IMR-90 (cell line): ENCODE data around the gene USP32. TPM values are rescaled to one million over a fixed set of nuclear protein-coding genes. Genes with fewer than 3 reads are reported as not detected.

Experiments
- ATAC-seq: fragments of 200-7000 bp; cut with Tn5 transposase; 2 replicates; pipeline ENCODE4 v1.9.1; 2020; ENCODE audit warnings: low read depth, mild to moderate bottlenecking, moderate library complexity
- BruUV-seq: library from RNA; stranded (reverse); fragments of 400-500 nt; replicated peaks from 2 replicates; lab custom pipeline; 2021; lab: Mats Ljungman, UMichigan
- CTCF ChIA-PET: fragments of 300-600 bp; formaldehyde crosslinking; extraction: SDS; loops from one replicate; lab custom pipeline; 2021; ENCODE audit warnings: antibody characterized with exemption; lab: Yijun Ruan, JAX
- POLR2A ChIA-PET: fragments of 300-600 bp; sonication (Branson Sonifier 250); formaldehyde crosslinking; loops from one replicate; lab custom pipeline; 2022; ENCODE audit warnings: antibody characterized with exemption; ENCODE audit not compliant: unreplicated experiment; lab: Charles Lee
- DNase-seq: peaks from one replicate; pipeline ENCODE4 v3.0.0; 2013
- H2AFZ ChIP-seq: replicated peaks from 2 replicates; pipeline ENCODE3; 2013; ENCODE audit warnings: low read length, mild to moderate bottlenecking; ENCODE audit not compliant: poor library complexity
- H2AK5ac ChIP-seq: 2 replicates; pipeline ENCODE4 v1.6.1; 2013; ENCODE audit warnings: low read depth, low read length, inconsistent platforms
- H2AK9ac ChIP-seq: replicated peaks from 2 replicates; pipeline ENCODE3; 2013; ENCODE audit warnings: mild to moderate bottlenecking, low read depth, low read length, moderate library complexity; ENCODE audit not compliant: poor library complexity
- H2BK120ac ChIP-seq: 2 replicates; pipeline ENCODE4 v1.6.1; 2013; ENCODE audit warnings: low read depth, low read length, inconsistent platforms
- H2BK15ac ChIP-seq: 3 replicates; pipeline ENCODE4 v1.6.1; 2013; ENCODE audit warnings: low read depth, low read length, inconsistent platforms
- H2BK20ac ChIP-seq: 2 replicates; pipeline ENCODE4 v1.6.1; 2013; ENCODE audit warnings: low read depth, mild to moderate bottlenecking, inconsistent platforms, low read length, moderate library complexity
- H2BK5ac ChIP-seq: 2 replicates; pipeline ENCODE4 v1.6.1; 2013; ENCODE audit warnings: mild to moderate bottlenecking, low read depth, low read length, inconsistent platforms; ENCODE audit not compliant: poor library complexity, severe bottlenecking
- H3K14ac ChIP-seq: replicated peaks from 2 replicates; pipeline ENCODE4 v1.6.1; 2013; ENCODE audit warnings: low read depth, low read length, inconsistent platforms
- H3K18ac ChIP-seq: 2 replicates; pipeline ENCODE4 v1.6.1; 2013; ENCODE audit warnings: low read depth, low read length, control low read depth
- H3K23ac ChIP-seq: 2 replicates; pipeline ENCODE4 v1.6.1; 2013; ENCODE audit warnings: low read depth, low read length, inconsistent platforms
- H3K27ac ChIP-seq: 2 replicates; pipeline ENCODE4 v1.5.1; 2013; ENCODE audit warnings: mild to moderate bottlenecking, control low read depth, low read length; ENCODE audit not compliant: insufficient read depth
- H3K27me3 ChIP-seq: 2 replicates; pipeline ENCODE4 v1.6.1; 2013; ENCODE audit warnings: low read length; ENCODE audit not compliant: control insufficient read depth, insufficient read depth
- H3K36me3 ChIP-seq: 2 replicates; pipeline ENCODE4 v1.6.1; 2013; ENCODE audit warnings: low read length, mixed read lengths; ENCODE audit not compliant: control insufficient read depth, insufficient read depth
- H3K4ac ChIP-seq: 2 replicates; pipeline ENCODE4 v1.6.1; 2013; ENCODE audit warnings: low read depth, low read length, inconsistent platforms
- H3K4me1 ChIP-seq: 2 replicates; pipeline ENCODE4 v1.6.1; 2013; ENCODE audit warnings: low read length, mixed read lengths; ENCODE audit not compliant: control insufficient read depth, insufficient read depth
- H3K4me2 ChIP-seq: 2 replicates; pipeline ENCODE4 v1.6.1; 2013; ENCODE audit warnings: low read depth, mild to moderate bottlenecking, control low read depth, low read length, moderate library complexity
- H3K4me3 ChIP-seq: 2 replicates; pipeline ENCODE4 v1.5.1; 2013; ENCODE audit warnings: low read depth, mild to moderate bottlenecking, control low read depth, low read length, moderate library complexity; ENCODE audit not compliant: insufficient read depth
- H3K56ac ChIP-seq: 2 replicates; pipeline ENCODE4 v1.6.1; 2013; ENCODE audit warnings: low read length, inconsistent platforms; ENCODE audit not compliant: insufficient read depth; ENCODE audit errors: extremely low read depth
- H3K79me1 ChIP-seq, 2 experiments: 2 replicates each; pipeline ENCODE4 v1.6.1; 2013; ENCODE audit warnings: low read length in 2 of 2, inconsistent platforms in 1 of 2, low read depth in 1 of 2
- H3K9ac ChIP-seq: 2 replicates; pipeline ENCODE4 v1.6.1; 2013; ENCODE audit warnings: low read depth, low read length, control low read depth
- H3K9me1 ChIP-seq: 2 replicates; pipeline ENCODE4 v1.6.1; 2013; ENCODE audit warnings: low read length, inconsistent platforms; ENCODE audit not compliant: insufficient read depth
- H3K9me3 ChIP-seq: 2 replicates; pipeline ENCODE4 v1.6.1; 2013; ENCODE audit warnings: low read length; ENCODE audit not compliant: control insufficient read depth, insufficient read depth
- H4K20me1 ChIP-seq: 2 replicates; pipeline ENCODE4 v1.6.1; 2013; ENCODE audit warnings: low read length, inconsistent platforms; ENCODE audit not compliant: insufficient read depth
- H4K5ac ChIP-seq: 2 replicates; pipeline ENCODE4 v1.6.1; 2013; ENCODE audit warnings: mild to moderate bottlenecking, low read depth, low read length, control low read depth
- H4K8ac ChIP-seq, 2 experiments: 2 replicates each; pipeline ENCODE4 v1.6.1; 2013; ENCODE audit warnings: low read depth in 2 of 2, low read length in 2 of 2, control low read depth in 1 of 2, inconsistent platforms in 1 of 2
- H4K91ac ChIP-seq: 2 replicates; pipeline ENCODE4 v1.6.1; 2013; ENCODE audit warnings: low read depth, low read length, inconsistent platforms; ENCODE audit not compliant: insufficient read depth
- BHLHE40 ChIP-seq: fragments of 150-350 bp; IDR thresholded peaks from 2 replicates; pipeline ENCODE4 v1.6.1; 2016; ENCODE audit warnings: mild to moderate bottlenecking, low read depth, low read length
- CEBPB ChIP-seq: IDR thresholded peaks from 2 replicates; pipeline ENCODE4 v1.6.1; 2012; ENCODE audit warnings: low read depth, low read length, improper control_type of control experiment
- CHD1 ChIP-seq: IDR thresholded peaks from 2 replicates; pipeline ENCODE4 v1.6.1; 2012; ENCODE audit warnings: low read depth, low read length, improper control_type of control experiment
- CTCF ChIP-seq: conservative IDR thresholded peaks from 2 replicates; pipeline ENCODE4 v1.5.1; 2012; ENCODE audit warnings: mild to moderate bottlenecking, low read depth, low read length, improper control_type of control experiment
- ELK1 ChIP-seq: fragments of 150-350 bp; IDR thresholded peaks from 2 replicates; pipeline ENCODE4 v1.6.1; 2016; ENCODE audit warnings: low read depth, mild to moderate bottlenecking, low read length, moderate library complexity, borderline replicate concordance
- FOS ChIP-seq: fragments of 150-350 bp; IDR thresholded peaks from 2 replicates; pipeline ENCODE4 v1.6.1; 2016; ENCODE audit warnings: low read depth, low read length
- MAFK ChIP-seq: IDR thresholded peaks from 2 replicates; pipeline ENCODE4 v1.6.1; 2012; ENCODE audit warnings: low read depth, low read length, improper control_type of control experiment
- MAZ ChIP-seq: IDR thresholded peaks from 2 replicates; pipeline ENCODE4 v1.6.1; 2012; ENCODE audit warnings: low read depth, mild to moderate bottlenecking, low read length, improper control_type of control experiment, moderate library complexity, borderline replicate concordance
- MXI1 ChIP-seq: IDR thresholded peaks from 2 replicates; pipeline ENCODE4 v1.6.1; 2012; ENCODE audit warnings: low read depth, mild to moderate bottlenecking, low read length, moderate library complexity, borderline replicate concordance
- NFE2L2 ChIP-seq: fragments of 150-350 bp; IDR thresholded peaks from 2 replicates; pipeline ENCODE4 v1.6.1; 2016; ENCODE audit warnings: low read depth, mild to moderate bottlenecking, low read length
- POLR2A ChIP-seq: IDR thresholded peaks from 2 replicates; pipeline ENCODE4 v1.6.1; 2012; ENCODE audit warnings: mild to moderate bottlenecking, low read depth, low read length
- RAD21 ChIP-seq: IDR thresholded peaks from 2 replicates; pipeline ENCODE4 v1.6.1; 2012; ENCODE audit warnings: low read length, improper control_type of control experiment
- RCOR1 ChIP-seq: IDR thresholded peaks from 2 replicates; pipeline ENCODE4 v1.6.1; 2012; ENCODE audit warnings: mild to moderate bottlenecking, low read length, improper control_type of control experiment; ENCODE audit not compliant: insufficient replicate concordance
- RFX5 ChIP-seq: IDR thresholded peaks from 2 replicates; pipeline ENCODE4 v1.8.0; 2012; ENCODE audit warnings: low read depth, mild to moderate bottlenecking, low read length, moderate library complexity
- SMC3 ChIP-seq: fragments of 150-350 bp; IDR thresholded peaks from 2 replicates; pipeline ENCODE4 v1.6.1; 2016; ENCODE audit warnings: low read depth, mild to moderate bottlenecking, antibody characterized with exemption, low read length, moderate library complexity
- USF2 ChIP-seq: fragments of 150-350 bp; IDR thresholded peaks from 2 replicates; pipeline ENCODE4 v1.6.1; 2017; ENCODE audit warnings: mild to moderate bottlenecking, antibody characterized with exemption, low read length, low read depth
- WGBS, 2 experiments: methylation state at CpG; one replicate each; pipeline versions ENCODE4 v1.1.5 to v1.1.7; 2013; ENCODE audit warnings: missing lambda C conversion rate in 2 of 2; ENCODE audit not compliant: insufficient read length in 1 of 2; ENCODE audit errors: extremely low coverage in 2 of 2; 5-methylcytosine and 5-hydroxymethylcytosine counted together
- dilution Hi-C: fragments of 300-500 bp; cut with HindIII; formaldehyde crosslinking; loops from one replicate; pipeline ENCODE4 v1.14.3; 2018; ENCODE audit warnings: low sequenced_read_pairs; ENCODE audit not compliant: unreplicated experiment
- in situ Hi-C: fragments of 300-500 bp; cut with MboI; formaldehyde crosslinking; loops from 3 replicates; pipeline ENCODE4 v1.14.3; 2019; ENCODE audit warnings: low sequenced_read_pairs, inconsistent platforms, mixed read lengths
- intact Hi-C: fragments of 100-400 bp; cut with micrococcal nuclease; formaldehyde crosslinking; loops from 2 replicates; pipeline ENCODE4 v1.10.0; 2022
- polyA plus RNA-seq, 3 experiments: library from polyadenylated mRNA; depleted of rRNA; stranded (reverse); fragments of >200 nt; gene quantifications; 2 replicates each; pipeline ENCODE4 v1.2.3, GENCODE V29; 2012; ENCODE audit warnings: low replicate concordance in 1 of 3
- total RNA-seq: library from RNA; depleted of rRNA; stranded (reverse); fragments of >200 nt; gene quantifications from 2 replicates; pipeline ENCODE4 v1.2.3, GENCODE V29; 2012

The USP32 gene
- total and polyA plus RNA-seq, 2 of the 4 experiments (the other 2 are of a cell fraction), result 16.8 to 46.8 TPM

- Histone ChIP-seq H2AK9ac (no peak overlapping the region), H4K91ac (no peak overlapping the region), H3K27me3 (no peaks in the 10 kb centered on the region), H2AK5ac (no peak overlapping the region), H2BK5ac (no peak overlapping the region), H3K79me1 (peaks cover 33 to 61% of the 10 kb centered on the region in 2 experiments; a peak in 3 of 4 replicates), H3K56ac (no peak overlapping the region), H3K4me2 (no peak overlapping the region), H2BK20ac (no peak overlapping the region), H3K4me3 (no peak overlapping the region), H3K9me1 (peaks cover 5% of the 10 kb centered on the region; the same call in 1 of the 2 replicates), H3K4me1 (no peaks in the 10 kb centered on the region), H4K20me1 (peaks cover 8% of the 10 kb centered on the region), H3K18ac (no peak overlapping the region), H2BK120ac (no peak overlapping the region), H4K5ac (no peak overlapping the region), H3K9me3 (no peaks in the 10 kb centered on the region), H2AFZ (no peak overlapping the region), H3K4ac (no peak overlapping the region), H3K27ac (no peak overlapping the region), H3K9ac (no peak overlapping the region), H3K23ac (no peak overlapping the region), H3K14ac (no peak overlapping the region), H4K8ac (no peak overlapping the region), H2BK15ac (no peak overlapping the region), H3K36me3 (peaks cover 1% of the 10 kb centered on the region; the same call in 1 of the 2 replicates)
- WGBS, 2 experiments, result no CpG with 5 or more reads among the region's 2 CpGs
- CTCF ChIA-PET, result no interaction called here
- ATAC-seq, result no peak
- intact Hi-C loops (no loop called here), dilution Hi-C loops (no loop called here), in situ Hi-C loops (no loop called here)
- no peak for DNase-seq
- TF ChIP-seq MXI1, result no peak
- no peak for TF ChIP-seq USF2
- no peak for TF ChIP-seq NFE2L2
- TF ChIP-seq FOS, result no peak
- TF ChIP-seq BHLHE40, result no peak
- TF ChIP-seq MAFK, result no peak
- no peak for TF ChIP-seq CHD1
- TF ChIP-seq ELK1, result no peak
- TF ChIP-seq MAZ, result no peak
- no peak for TF ChIP-seq RCOR1
- no peak for TF ChIP-seq CEBPB
- no peak for TF ChIP-seq POLR2A
- TF ChIP-seq CTCF, result no peak
- no peak for TF ChIP-seq RFX5
- TF ChIP-seq RAD21, result no peak
- no peak for TF ChIP-seq SMC3
- no TSS peak for BruUV-seq
- POLR2A ChIA-PET, result no interaction called here
Measured at GRCh38 chr17:60300011-60300410, 91.9 kb downstream of the USP32 start.
